ENCODE results near the gene PLS3.
"Not testable (repeated sequence)": the region's sequence is repeated elsewhere in the genome, so short reads cannot be mapped to it uniquely, and the experiment has no call there.

PLS3 gene

GRCh38 chrX:115606861-115607260 is 45.9 kb downstream of the PLS3 start:
- no peak for TF ChIP-seq ZNF274 (IDR thresholded peaks at IDR 0.05; ENCODE audit: low read depth, low read length)
- no peak overlapping the region for H3K4me3 ChIP-seq (ENCODE audit: low read length)

GRCh38 chrX:115609621-115610020 is 48.6 kb downstream of the PLS3 start:
- TF ChIP-seq ZNF274 (IDR thresholded peaks at IDR 0.05; ENCODE audit: low read depth, low read length) = no peak
- no peak overlapping the region for H3K4me3 ChIP-seq (ENCODE audit: low read length)

- TF ChIP-seq ZNF274 (IDR thresholded peaks at IDR 0.05; ENCODE audit: low read depth, low read length) = no peak
- H3K4me3 ChIP-seq (ENCODE audit: low read length) = no peak overlapping the region
These were observed 56.1 kb downstream of the PLS3 start for GRCh38 chrX:115616943-115617563.

GRCh38 chrX:115622534-115622933 is 61.6 kb downstream of the PLS3 start:
- no peak for TF ChIP-seq ZNF274 (IDR thresholded peaks at IDR 0.05; ENCODE audit: low read depth, low read length)
- no peak overlapping the region for H3K4me3 ChIP-seq (ENCODE audit: low read length)

- no peak for TF ChIP-seq ZNF274 (IDR thresholded peaks at IDR 0.05; ENCODE audit: low read depth, low read length)
- H3K4me3 ChIP-seq (ENCODE audit: low read length) = no peak overlapping the region
These were observed 63.9 kb downstream of the PLS3 start for GRCh38 chrX:115624916-115625315.

- no peak for TF ChIP-seq ZNF274 (IDR thresholded peaks at IDR 0.05; ENCODE audit: low read depth, low read length)
- H3K4me3 ChIP-seq (ENCODE audit: low read length) = no peak overlapping the region
These were observed 64.8 kb downstream of the PLS3 start for GRCh38 chrX:115625572-115626301.

GRCh38 chrX:115630204-115630603 is 69.2 kb downstream of the PLS3 start:
- TF ChIP-seq ZNF274 (IDR thresholded peaks at IDR 0.05; ENCODE audit: low read depth, low read length) = no peak
- no peak overlapping the region for H3K4me3 ChIP-seq (ENCODE audit: low read length)

- TF ChIP-seq ZNF274 (IDR thresholded peaks at IDR 0.05; ENCODE audit: low read depth, low read length) = no peak
- no peak overlapping the region for H3K4me3 ChIP-seq (ENCODE audit: low read length)
These were observed 71.5 kb downstream of the PLS3 start for GRCh38 chrX:115632455-115632854.

GRCh38 chrX:115633397-115633796 is 72.4 kb downstream of the PLS3 start:
- not testable (repeated sequence) for H3K4me3 ChIP-seq (ENCODE audit: low read length)

GRCh38 chrX:115639334-115639880 is 78.4 kb downstream of the PLS3 start:
- H3K4me3 ChIP-seq (ENCODE audit: low read length) = no peak overlapping the region
- TF ChIP-seq ZNF274 (IDR thresholded peaks at IDR 0.05; ENCODE audit: low read depth, low read length) = no peak

GRCh38 chrX:115642311-115642710 is 81.3 kb downstream of the PLS3 start:
- no peak overlapping the region for H3K4me3 ChIP-seq (ENCODE audit: low read length)
- no peak for TF ChIP-seq ZNF274 (IDR thresholded peaks at IDR 0.05; ENCODE audit: low read depth, low read length)

- H3K4me3 ChIP-seq (ENCODE audit: low read length) = no peak overlapping the region
- no peak for TF ChIP-seq ZNF274 (IDR thresholded peaks at IDR 0.05; ENCODE audit: low read depth, low read length)
These were observed 82.0 kb downstream of the PLS3 start for GRCh38 chrX:115642895-115643530.

DNA sequence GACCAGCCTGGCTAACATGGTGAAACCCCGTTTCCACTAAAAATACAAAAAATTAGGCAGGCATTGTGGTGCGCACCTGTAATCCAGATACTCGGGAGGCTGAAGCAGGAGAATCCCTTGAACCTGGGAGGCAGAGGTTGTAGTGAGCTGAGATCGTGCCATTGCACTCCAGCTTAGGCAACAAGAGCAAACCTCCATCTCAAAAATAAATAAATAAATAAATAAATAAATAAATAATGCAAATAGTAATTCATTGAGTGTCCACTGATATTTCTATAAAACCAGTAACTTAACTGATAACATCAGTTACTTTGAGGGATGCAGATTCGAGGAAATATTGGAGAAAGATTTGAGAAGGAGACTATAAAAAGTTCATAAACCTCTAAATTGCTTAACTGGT is 83.4 kb downstream of the PLS3 start:
- H3K4me3 ChIP-seq (ENCODE audit: low read length) = not testable (repeated sequence)

GRCh38 chrX:115649461-115650063 is 88.6 kb downstream of the PLS3 start:
- no peak overlapping the region for H3K4me3 ChIP-seq (ENCODE audit: low read length)
- no peak for TF ChIP-seq ZNF274 (IDR thresholded peaks at IDR 0.05; ENCODE audit: low read depth, low read length)

DNA sequence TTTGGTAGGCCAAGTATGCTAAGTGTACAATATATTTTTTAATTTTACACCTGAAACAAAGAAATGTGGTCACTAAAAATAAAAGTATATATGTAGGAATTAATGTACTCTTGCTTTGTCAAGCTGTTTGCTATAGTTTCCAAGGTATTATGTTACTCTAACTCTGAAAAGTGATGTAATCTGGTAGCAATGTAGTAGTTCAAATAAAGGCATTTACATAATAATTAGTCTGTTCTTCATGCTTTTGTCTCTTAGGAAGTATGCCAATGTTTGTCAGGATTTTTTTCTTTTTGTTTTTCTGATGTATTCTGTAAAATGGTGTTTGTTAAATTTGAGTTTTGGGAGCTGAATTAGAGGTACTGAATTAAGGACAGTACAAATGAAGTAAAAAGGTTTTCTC is 89.5 kb downstream of the PLS3 start:
- no peak overlapping the region for H3K4me3 ChIP-seq (ENCODE audit: low read length)
- TF ChIP-seq ZNF274 (IDR thresholded peaks at IDR 0.05; ENCODE audit: low read depth, low read length) = no peak
